ENCODE measurements around the gene PIP4K2C.

GRCh38 chr12:57610554-57611107, 19.6 kb downstream of the PIP4K2C start:
- TF ChIP-seq CTCF (conservative IDR thresholded peaks at IDR 0.05 in 1 of 2, IDR thresholded peaks at IDR 0.05 in 1 of 2; ENCODE audit: low read depth in 1 of 2, low read length in 2 of 2) (no peak), EZH2 (IDR thresholded peaks at IDR 0.05; ENCODE audit: low read length, missing control alignments) (no peak)
